GM13976 (cell line): ENCODE data around the gene TAP2.

ENCODE experiments used
- DNase-seq: peaks from one replicate; pipeline ENCODE4 v3.0.0; 2012; ENCODE audit warnings: low spot score
- in situ Hi-C: fragments of 300-500 bp; cut with MboI; formaldehyde crosslinking; loops from one replicate; pipeline ENCODE4 v1.12.0; 2022; ENCODE audit warnings: low sequenced_read_pairs, mixed read lengths, inconsistent platforms; ENCODE audit not compliant: unreplicated experiment
- TF ChIP-seq, protein P1 (sequence below): IDR thresholded peaks from 2 replicates; pipeline ENCODE4 v1.5.1; 2012; ENCODE audit warnings: borderline replicate concordance, mild to moderate bottlenecking; ENCODE audit not compliant: insufficient read depth; ENCODE audit errors: extremely low read depth, missing control alignments, control extremely low read depth

TAP2 gene

DNA sequence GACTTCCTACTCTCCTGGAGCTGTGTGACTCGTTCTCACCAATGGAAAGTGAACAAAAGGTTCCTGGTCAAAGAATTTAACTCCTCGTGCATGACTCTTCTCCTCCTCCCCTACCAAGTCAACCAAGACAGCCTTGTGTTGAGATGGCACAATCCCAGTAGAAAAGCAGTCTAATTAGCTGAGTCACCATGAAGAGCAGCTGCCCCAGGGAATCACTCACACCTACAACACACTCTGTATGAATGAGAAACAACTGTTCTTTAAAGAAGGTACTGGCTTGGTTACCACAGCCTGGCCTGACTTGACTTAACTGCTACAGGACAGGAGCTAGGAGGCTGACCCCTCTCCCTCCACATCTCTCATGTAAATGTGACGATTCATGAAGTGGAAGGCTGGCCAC, 18.8 kb downstream of the TAP2 start:
- TF ChIP-seq, protein P1, sequence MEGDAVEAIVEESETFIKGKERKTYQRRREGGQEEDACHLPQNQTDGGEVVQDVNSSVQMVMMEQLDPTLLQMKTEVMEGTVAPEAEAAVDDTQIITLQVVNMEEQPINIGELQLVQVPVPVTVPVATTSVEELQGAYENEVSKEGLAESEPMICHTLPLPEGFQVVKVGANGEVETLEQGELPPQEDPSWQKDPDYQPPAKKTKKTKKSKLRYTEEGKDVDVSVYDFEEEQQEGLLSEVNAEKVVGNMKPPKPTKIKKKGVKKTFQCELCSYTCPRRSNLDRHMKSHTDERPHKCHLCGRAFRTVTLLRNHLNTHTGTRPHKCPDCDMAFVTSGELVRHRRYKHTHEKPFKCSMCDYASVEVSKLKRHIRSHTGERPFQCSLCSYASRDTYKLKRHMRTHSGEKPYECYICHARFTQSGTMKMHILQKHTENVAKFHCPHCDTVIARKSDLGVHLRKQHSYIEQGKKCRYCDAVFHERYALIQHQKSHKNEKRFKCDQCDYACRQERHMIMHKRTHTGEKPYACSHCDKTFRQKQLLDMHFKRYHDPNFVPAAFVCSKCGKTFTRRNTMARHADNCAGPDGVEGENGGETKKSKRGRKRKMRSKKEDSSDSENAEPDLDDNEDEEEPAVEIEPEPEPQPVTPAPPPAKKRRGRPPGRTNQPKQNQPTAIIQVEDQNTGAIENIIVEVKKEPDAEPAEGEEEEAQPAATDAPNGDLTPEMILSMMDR: no peak
- in situ Hi-C loops: no loop called here
- no peak for DNase-seq

DNA sequence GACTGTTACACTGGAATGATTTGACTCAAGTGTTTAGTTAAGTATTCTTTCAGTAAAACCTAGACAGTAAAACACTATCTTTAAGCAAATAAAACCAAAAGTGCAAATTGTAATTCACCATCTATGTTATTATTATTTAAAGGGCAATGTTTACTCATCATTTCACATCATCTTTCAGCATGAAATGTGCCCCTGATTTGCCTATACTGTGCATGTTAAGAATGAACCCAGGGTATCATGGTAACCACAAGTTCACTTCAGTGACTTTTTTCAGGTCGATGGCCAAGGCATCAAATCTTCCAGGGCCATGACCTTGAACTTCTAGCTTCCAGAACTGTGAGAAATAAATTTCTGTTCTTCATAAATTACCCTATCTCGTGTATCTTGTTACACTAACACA, 19.7 kb downstream of the TAP2 start:
- no peak for DNase-seq
- TF ChIP-seq, protein P1: no peak
- in situ Hi-C loops: no loop called here

DNA sequence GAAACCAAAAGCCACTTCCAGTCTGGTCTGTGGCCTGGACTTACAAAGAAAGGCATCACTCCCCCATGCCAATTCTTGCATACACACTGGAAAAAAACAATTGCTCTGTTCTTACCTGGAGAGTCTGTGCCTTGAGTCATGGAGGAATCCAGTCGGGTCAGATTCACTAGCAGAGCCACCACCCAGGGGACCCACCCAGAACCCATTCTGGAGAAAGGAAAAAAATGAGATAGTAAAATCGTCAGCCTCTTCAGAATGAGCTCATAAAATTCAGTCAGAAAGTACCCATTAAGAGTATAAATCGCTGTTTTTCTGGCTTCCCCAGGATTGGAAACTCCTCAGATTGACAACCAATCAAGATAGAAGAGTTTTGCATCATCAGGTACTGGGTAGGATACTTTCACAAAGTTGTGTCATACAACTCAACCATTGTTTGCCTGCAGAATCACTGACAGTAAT, 21.8 kb downstream of the TAP2 start, which contains the start of gene HLA-DOB:
Gene HLA-DOB, minus strand, starts transcription at position 257 of the 459 bp plus-strand sequence. Its CDS starts 51 bp downstream, at position 206.
- DNase-seq: peak; percentile 80
- in situ Hi-C loops: no loop called here
- TF ChIP-seq, protein P1: no peak

DNA sequence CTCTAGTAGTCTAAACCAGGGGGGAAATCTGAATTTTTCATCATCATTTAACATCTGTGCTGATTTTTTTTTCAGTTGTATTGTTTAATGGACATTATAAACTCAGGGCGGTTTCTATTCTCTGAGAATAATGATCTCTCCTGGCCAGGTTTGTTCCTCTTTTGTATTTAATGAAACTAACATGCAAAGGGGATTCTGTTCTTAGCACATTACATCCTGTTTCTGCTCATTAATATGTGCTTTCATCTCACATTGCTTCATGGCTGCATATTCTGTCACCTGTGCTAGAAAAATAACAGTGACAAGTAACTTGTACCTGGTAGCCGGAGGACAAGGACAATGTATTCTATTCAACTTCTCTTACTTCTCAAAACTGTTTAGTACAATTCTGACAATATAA, 22.5 kb downstream of the TAP2 start:
- TF ChIP-seq, protein P1: no peak
- DNase-seq: peak; percentile 53
- in situ Hi-C loops: no loop called here

DNA sequence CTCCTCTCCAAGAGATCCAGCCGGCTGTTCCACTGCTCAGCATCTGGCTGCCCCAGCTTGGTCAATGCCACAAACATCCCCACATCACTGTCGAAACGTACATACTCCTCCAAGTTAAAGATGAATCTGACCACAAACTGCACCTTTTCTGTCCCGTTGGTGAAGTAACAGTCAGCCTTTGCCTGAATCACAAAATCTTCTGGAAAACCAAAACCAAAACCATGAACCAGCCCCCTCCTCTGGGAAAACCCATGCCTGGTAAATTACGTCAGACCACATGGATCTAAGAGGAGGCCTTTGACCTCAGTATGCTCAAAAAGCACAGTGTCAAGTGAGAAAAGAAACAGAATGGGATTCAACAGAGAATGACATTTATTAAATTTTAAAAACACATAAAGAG, 23.4 kb downstream of the TAP2 start:
- DNase-seq: no peak
- TF ChIP-seq, protein P1: no peak
- in situ Hi-C loops: no loop called here

DNA sequence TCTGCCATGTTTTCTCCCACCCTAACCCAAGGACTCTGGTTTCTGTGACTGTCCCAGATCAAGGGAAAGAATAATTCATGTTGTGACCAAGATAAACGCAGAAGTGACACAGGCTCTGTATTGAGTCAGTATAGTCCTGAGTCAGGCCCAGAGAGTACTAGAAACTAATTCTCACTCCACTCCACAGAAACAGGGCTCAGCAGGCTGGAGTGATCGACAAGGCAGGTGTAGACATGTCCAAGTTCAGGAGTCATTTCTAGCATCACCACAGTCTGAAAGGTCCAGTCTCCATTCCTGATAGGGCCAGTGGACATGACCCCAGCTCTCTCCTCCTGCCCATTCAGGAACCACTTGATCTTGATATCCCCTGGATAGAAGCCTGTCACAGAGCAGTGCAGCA, 24.4 kb downstream of the TAP2 start:
- TF ChIP-seq, protein P1: no peak
- in situ Hi-C loops: no loop called here
- no peak for DNase-seq

DNA sequence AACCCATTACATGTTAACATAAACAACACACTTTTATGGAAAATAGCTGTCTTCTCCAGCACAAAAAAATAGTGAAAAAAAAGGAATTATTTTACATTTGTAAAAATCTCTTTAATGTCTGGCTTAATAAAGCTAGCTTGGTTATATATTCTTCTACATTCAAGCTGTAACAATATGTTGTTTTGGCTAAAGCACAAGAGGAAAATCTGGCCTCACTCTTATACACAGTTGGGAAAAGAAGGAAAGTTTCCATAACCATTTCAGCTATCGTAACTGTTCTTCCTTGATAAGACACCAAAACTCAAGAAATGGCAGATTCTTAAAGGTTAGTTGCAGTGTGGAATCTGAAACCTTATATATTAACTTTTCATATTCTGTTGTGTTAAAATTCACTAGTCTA, 29.4 kb downstream of the TAP2 start:
- TF ChIP-seq, protein P1: no peak
- in situ Hi-C loops: no loop called here
- no peak for DNase-seq
